Testis (tissue), 2 donors: ENCODE measurements around the gene FHIT.

Experiments used
- CTCF ChIP-seq, 3 experiments: fragments of 450-650 bp in 2 of 3; fragments of 200-600 bp in 1 of 3; sonication (generic) in 1 of 3; IDR thresholded peaks; one replicate each; pipeline ENCODE4 v1.5.1; 2016 to 2019; ENCODE audit warnings: antibody characterized with exemption in 3 of 3, mild to moderate bottlenecking in 2 of 3, moderate library complexity in 1 of 3
- POLR2A ChIP-seq: fragments of 450-650 bp; IDR thresholded peaks from one replicate; pipeline ENCODE4 v1.6.1; 2017; ENCODE audit warnings: antibody characterized with exemption, mild to moderate bottlenecking, moderate library complexity

GRCh38 chr3:61181874-61182273 is 69.4 kb downstream of the FHIT start:
- TF ChIP-seq CTCF (IDR thresholded peaks at IDR 0.05) (no peak), POLR2A (no peak)
